HUES64 (cell line): Measurements from ENCODE around the gene LILRA5.
A peak's percentile ranks its signal among the peaks of the same experiment; 100 is the strongest.
"Not testable (repeated sequence)": the region's sequence is repeated elsewhere in the genome, so short reads cannot be mapped to it uniquely, and the experiment has no call there.

ENCODE experiments used
- H3K27ac ChIP-seq: 2 replicates; pipeline ENCODE4 v1.7.0; 2013; ENCODE audit warnings: low read depth, low read length, inconsistent platforms
- H3K27me3 ChIP-seq: 2 replicates; pipeline ENCODE4 v1.6.1; 2013; ENCODE audit warnings: mild to moderate bottlenecking, low read length; ENCODE audit not compliant: insufficient read depth
- H3K36me3 ChIP-seq: 2 replicates; pipeline ENCODE4 v1.6.1; 2013; ENCODE audit warnings: mild to moderate bottlenecking, low read length; ENCODE audit not compliant: insufficient read depth
- H3K4me1 ChIP-seq: 2 replicates; pipeline ENCODE4 v1.6.1; 2013; ENCODE audit warnings: mild to moderate bottlenecking, low read length, moderate library complexity; ENCODE audit not compliant: insufficient read depth
- H3K4me3 ChIP-seq: 2 replicates; pipeline ENCODE4 v1.5.1; 2013; ENCODE audit warnings: mild to moderate bottlenecking, low read length, moderate library complexity
- H3K9ac ChIP-seq: 2 replicates; pipeline ENCODE4 v1.6.1; 2013; ENCODE audit warnings: mild to moderate bottlenecking, low read depth, low read length
- H3K9me3 ChIP-seq: 2 replicates; pipeline ENCODE4 v1.6.1; 2013; ENCODE audit warnings: low read depth, low read length; ENCODE audit not compliant: insufficient read depth
- WGBS: fragments of 150-250, 120-280 bp; methylation state at CpG from one replicate; pipeline ENCODE4 v1.1.7; 2013; ENCODE audit warnings: missing lambda C conversion rate; 5-methylcytosine and 5-hydroxymethylcytosine counted together

The LILRA5 gene

DNA sequence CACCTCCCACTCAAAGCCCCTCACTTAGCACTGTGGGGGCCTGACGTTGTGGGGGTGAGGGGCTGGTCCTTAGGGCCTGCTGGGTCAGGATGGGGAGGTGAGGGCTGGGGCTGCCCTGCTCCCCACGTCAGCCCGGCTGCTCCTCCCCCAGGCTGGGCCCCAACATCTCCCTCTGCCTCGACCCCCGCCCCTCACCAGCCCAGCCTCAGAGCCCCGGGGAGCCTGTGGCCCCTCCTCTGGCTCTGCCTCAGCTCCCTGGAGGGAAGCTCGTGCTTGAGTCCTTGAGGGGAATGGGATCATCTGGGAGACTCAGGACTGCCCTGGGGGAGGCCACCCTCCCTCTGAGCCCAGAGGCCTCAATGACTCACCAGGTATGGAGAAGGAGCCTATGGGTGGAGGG is 19.2 kb upstream of the LILRA5 start:
- Histone ChIP-seq H3K27me3 (peaks cover 2% of the 10 kb centered on the region; the same call in 1 of the 2 replicates), H3K27ac (no peak overlapping the region), H3K4me3 (no peak overlapping the region), H3K36me3 (no peaks in the 10 kb centered on the region), H3K9me3 (no peaks in the 10 kb centered on the region), H3K4me1 (no peaks in the 10 kb centered on the region), H3K9ac (no peak overlapping the region)
- WGBS, result 82% methylated on average over 6 of the region's 7 CpGs

DNA sequence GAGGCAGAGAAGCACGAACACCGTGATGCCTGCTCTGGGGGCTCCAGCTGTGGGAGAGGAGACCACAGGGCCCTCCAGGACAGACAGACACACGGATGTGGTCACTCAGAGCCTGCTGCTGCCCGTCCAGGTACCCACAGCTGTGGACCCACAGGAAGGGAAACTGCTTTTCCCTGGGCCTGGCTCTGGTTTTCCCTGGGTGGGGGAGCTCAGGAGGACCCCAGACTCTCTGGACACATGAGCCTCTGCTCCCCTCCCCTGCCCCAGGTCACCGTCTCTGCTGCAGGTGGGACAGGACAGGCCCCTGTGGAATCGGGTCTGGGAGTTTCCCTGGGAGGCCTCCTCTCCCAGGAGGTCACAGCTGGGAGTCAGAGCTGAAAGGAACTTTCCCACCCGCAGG is 18.7 kb upstream of the LILRA5 start:
- Histone ChIP-seq H3K27ac (no peak overlapping the region), H3K4me1 (no peaks in the 10 kb centered on the region), H3K9me3 (no peaks in the 10 kb centered on the region), H3K27me3 (peaks cover 2% of the 10 kb centered on the region; the same call in 1 of the 2 replicates), H3K9ac (no peak overlapping the region), H3K36me3 (no peaks in the 10 kb centered on the region), H3K4me3 (no peak overlapping the region)
- 89% methylated on average over 7 of the region's 7 CpGs for WGBS

DNA sequence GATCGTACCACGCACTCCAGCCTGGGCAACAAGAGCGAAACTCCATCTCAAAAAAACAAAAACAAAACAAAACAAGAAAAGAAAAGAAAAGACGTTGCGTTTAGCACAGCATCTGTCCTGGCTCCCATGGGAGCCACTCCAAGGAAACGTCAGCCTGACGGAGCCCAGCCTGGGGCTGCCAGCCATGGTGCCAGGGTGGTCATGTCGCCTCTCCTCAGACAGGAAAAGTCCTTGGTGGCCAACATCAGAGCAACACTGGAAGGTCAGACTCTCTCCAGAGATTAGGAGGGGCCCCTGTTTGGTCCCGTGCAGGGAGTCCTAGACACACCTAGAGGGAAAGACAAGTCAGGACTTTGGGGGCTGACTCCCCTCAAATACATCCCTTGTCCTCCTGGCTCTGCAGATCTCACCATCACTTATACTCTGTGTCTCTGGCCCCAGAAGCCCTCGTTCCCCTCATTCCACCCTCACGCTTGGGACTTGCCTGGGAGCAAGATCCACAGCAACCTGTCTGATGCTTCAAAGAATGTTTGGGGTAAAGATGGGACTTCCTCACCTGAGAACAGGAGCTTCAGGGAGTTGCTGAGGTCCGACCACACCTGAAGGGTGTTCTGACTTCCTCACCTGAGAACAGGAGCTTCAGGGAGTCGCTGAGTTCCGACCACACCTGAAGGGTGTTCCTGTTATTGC is 16.7 kb upstream of the LILRA5 start:
- H3K27ac ChIP-seq, result no peak overlapping the region

DNA sequence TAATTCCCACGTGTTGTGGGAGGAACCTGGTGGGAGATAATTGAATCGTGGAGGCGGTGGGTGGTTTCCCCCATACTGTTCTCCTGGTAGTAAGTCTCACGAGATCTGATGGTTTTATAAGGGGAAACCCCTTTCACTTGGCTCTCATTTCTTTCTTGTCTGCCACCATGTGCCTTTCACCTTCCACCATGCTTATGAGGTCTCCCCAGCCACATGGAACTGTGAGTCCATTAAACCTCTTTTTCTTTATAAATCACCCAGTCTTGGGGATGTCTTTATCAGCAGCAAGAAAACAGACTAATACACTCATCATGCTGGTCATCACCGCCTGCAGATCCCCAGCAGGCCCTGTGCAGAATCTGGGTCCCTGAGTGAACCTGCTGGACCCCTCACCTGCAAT is 15.8 kb upstream of the LILRA5 start:
- H3K27ac ChIP-seq, H3K4me3 ChIP-seq, H3K9ac ChIP-seq, H3K36me3 ChIP-seq, H3K9me3 ChIP-seq, H3K27me3 ChIP-seq: not testable (repeated sequence)
- H3K4me1 ChIP-seq, result peaks cover 15% of the 10 kb centered on the region
- WGBS, result 87% methylated on average over 2 of the region's 5 CpGs

More for the DNA sequence above, 16.7 kb upstream of the LILRA5 start:
- Histone ChIP-seq H3K4me3 (no peak overlapping the region), H3K27me3 (peaks cover 2% of the 10 kb centered on the region; the same call in 1 of the 2 replicates), H3K4me1 (peaks cover 7% of the 10 kb centered on the region), H3K36me3 (no peaks in the 10 kb centered on the region), H3K9ac (no peak overlapping the region), H3K9me3 (no peaks in the 10 kb centered on the region)
- 90% methylated on average over 14 of the region's 14 CpGs for WGBS

DNA sequence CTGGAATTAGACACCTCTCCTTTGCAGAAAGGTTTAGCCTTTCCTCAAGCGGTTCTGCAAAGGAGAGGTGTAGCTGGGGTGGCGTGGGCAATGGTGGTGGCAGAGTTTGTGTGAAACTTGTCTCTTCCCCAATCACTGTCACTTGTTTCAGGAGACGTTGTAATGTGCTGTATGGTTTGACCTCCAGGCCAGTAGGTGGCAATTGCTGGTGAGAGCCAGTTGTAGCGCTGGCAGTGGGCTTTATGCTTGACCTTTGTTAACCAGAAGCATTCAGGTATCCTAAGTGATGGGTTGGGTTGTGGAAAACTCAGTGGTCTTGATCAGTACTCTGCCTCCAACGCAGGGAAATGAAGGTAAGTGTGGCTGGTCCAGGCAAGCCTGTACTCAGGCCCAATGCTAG is 12.7 kb upstream of the LILRA5 start:
- peaks cover 2% of the 10 kb centered on the region; the same call in 1 of the 2 replicates for H3K27me3 ChIP-seq
- H3K36me3 ChIP-seq, result no peaks in the 10 kb centered on the region
- WGBS, result 86% methylated on average over 5 of the region's 5 CpGs
- H3K9ac ChIP-seq, result no peak overlapping the region
- no peak overlapping the region for H3K27ac ChIP-seq
- peaks cover 7% of the 10 kb centered on the region for H3K9me3 ChIP-seq
- H3K4me3 ChIP-seq, result no peak overlapping the region
- peaks cover 22% of the 10 kb centered on the region for H3K4me1 ChIP-seq

DNA sequence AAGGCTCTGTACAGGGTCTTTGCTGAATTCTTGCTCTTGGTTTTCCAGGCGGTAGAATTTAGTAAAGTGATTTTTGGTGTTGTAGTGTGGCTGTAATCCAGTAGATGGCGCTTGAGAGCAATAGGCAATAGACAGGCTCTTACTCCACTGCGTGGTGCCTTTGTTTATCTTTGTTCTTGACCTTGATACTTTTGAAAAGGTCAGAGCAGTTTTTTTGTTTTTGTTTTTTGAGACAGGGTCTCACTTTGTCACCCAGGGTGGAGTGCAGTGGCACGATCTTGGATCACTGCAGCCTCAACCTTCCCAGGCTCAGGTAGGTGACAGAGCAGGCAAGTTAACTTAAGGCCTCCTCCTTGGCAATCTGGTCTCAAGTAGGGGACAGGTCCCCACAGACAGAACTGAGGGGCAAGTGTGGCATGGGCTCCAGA is 12.2 kb upstream of the LILRA5 start:
- WGBS, result 15% methylated on average over 4 of the region's 4 CpGs
- Histone ChIP-seq H3K9me3 (peaks cover 7% of the 10 kb centered on the region), H3K4me1 (peaks cover 22% of the 10 kb centered on the region), H3K9ac (no peak overlapping the region), H3K4me3 (no peak overlapping the region), H3K36me3 (no peaks in the 10 kb centered on the region), H3K27me3 (peaks cover 2% of the 10 kb centered on the region; the same call in 1 of the 2 replicates), H3K27ac (no peak overlapping the region)

DNA sequence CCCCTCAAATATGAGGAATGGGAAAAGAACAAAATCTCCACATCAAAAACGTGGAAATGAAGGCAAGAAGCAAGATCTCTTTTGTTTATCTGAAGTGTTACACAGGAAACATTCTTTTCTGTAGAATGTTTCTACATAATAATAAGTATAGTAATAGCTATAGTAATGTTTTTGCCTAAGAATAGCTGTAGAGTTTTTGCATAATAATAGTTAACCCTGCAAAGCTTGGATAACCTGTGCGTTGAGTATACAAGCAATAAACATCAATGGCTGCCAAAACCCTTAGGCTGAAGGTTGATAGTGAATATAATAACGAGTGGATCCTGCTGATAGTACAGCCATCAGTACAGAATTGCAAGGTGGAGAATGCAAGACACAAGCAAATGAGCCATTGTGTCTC is 11.1 kb upstream of the LILRA5 start:
- Histone ChIP-seq H3K27ac (peak overlapping the region; percentile 62; the same call in 1 of the 2 replicates), H3K9ac (no peak overlapping the region), H3K4me3 (peak overlapping the region; percentile 1; the same call in 1 of the 2 replicates), H3K4me1 (peaks cover 22% of the 10 kb centered on the region), H3K9me3 (peaks cover 7% of the 10 kb centered on the region), H3K27me3 (peaks cover 2% of the 10 kb centered on the region; the same call in 1 of the 2 replicates), H3K36me3 (no peaks in the 10 kb centered on the region)
- WGBS, result 5% methylated on average over 2 of the region's 3 CpGs

DNA sequence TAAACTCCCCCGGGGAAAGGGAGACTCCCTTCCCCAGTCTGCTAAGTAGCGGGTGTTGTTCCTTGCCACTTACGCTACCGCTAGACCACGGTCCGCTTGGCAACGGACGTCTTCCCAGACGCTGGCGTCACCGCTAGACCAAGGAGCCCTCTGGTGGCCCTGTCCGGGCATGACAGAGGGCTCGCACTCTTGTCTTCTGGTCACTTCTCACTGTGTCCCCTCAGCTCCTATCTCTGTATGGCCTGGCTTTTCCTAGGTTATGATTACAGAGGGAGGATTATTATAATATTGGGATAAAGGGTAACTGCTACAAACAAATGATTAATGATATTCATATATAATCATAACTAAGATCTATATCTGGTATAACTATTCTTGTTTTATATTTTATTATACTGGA is 10.0 kb upstream of the LILRA5 start:
- not testable (repeated sequence) for H3K36me3 ChIP-seq, H3K4me3 ChIP-seq, H3K27me3 ChIP-seq, H3K9ac ChIP-seq, H3K9me3 ChIP-seq, H3K27ac ChIP-seq
- peaks cover 22% of the 10 kb centered on the region for H3K4me1 ChIP-seq
- WGBS, result no CpG with 5 or more reads among the region's 13 CpGs

DNA sequence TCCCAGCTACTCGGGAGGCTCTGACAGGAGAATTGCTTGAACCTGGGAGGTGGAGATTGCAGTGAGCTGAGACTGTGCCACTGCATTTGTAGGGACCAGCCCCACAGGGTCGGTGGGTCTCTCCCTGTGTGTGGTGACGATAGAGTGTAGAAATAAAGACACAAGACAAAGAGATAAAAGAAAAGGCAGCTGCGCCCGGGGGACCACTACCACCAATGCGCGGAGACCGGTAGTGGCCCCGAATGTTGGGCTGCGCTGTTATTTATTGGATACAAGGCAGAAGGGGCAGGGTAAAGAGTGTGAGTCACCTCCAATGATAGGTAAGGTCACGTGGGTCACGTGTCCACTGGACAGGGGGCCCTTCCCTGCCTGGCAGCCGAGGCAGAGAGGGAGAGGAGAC is 9.3 kb upstream of the LILRA5 start:
- H3K4me1 ChIP-seq, result peaks cover 22% of the 10 kb centered on the region
- 95% methylated on average over 10 of the region's 13 CpGs for WGBS
- not testable (repeated sequence) for H3K9me3 ChIP-seq, H3K9ac ChIP-seq, H3K4me3 ChIP-seq, H3K27ac ChIP-seq, H3K27me3 ChIP-seq, H3K36me3 ChIP-seq

DNA sequence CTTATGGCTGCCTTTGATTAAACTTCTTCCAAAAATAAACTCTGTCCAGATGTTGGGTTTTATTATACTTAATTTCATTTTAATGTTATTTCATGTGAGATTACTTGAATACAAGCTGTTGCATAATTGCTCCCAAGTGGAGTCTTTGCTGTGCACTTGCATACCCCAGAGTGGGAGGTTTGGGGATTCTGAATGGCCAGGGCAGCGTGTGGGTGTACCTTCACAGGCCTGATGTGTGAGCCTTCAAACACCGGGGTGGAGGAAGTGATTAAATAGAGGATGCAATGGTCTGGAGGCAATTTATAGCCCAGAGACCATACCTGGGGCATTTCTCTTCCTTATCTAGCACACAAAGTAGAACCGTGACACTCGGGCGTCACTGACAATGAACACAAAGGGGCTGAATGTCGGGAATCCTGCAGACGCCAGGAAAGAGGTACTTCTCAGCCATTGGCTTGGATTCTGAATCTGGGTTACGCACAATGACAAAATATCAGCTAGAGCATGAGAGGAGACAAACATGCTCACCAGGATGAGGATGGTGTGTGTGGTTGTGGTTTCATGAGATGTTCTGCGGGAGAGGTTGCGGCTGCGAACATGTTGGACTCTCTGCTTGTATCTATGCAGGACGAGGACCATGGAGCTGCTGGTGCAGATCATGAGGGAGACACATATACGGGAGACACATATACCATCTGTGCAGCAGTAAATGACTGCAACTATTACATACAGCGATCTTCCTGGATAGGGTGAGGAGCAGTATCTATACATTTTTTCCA is 7.1 kb upstream of the LILRA5 start:
- Histone ChIP-seq H3K27me3 (no peaks in the 10 kb centered on the region), H3K27ac (no peak overlapping the region), H3K4me3 (no peak overlapping the region), H3K9me3 (peaks cover 7% of the 10 kb centered on the region), H3K36me3 (no peaks in the 10 kb centered on the region), H3K4me1 (peaks cover 19% of the 10 kb centered on the region), H3K9ac (no peak overlapping the region)
- 93% methylated on average over 13 of the region's 14 CpGs for WGBS

DNA sequence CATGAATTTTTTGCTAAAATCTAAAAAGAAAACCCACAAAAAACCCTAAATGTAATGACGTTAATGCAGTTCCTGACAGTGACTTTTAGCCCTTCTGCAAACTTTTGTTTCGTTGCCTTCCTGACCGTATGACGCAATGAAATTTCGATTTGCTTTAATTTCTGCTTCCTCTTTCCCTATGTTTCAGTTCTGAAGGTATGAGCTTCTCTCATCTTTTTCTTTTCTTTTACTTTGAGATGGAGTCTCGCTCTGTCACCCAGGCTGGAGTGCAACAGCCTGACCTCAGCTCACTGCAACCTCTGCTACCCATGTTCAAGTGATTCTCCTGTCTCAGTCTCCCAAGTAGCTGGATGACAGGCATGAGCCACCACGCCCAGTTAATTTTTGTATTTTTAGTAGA is 6.1 kb upstream of the LILRA5 start:
- no peaks in the 10 kb centered on the region for H3K27me3 ChIP-seq
- H3K36me3 ChIP-seq, result no peaks in the 10 kb centered on the region
- no peak overlapping the region for H3K9ac ChIP-seq
- WGBS, result 94% methylated on average over 7 of the region's 7 CpGs
- no peak overlapping the region for H3K27ac ChIP-seq
- H3K9me3 ChIP-seq, result peaks cover 7% of the 10 kb centered on the region
- H3K4me1 ChIP-seq, result peaks cover 9% of the 10 kb centered on the region
- H3K4me3 ChIP-seq, result no peak overlapping the region
